ENCODE measurements around the gene OR2C3. TPM values are rescaled to one million over a fixed set of nuclear protein-coding genes. Genes with fewer than 3 reads are reported as not detected.

Gene OR2C3
- total and polyA plus RNA-seq, 2 of the 13 experiments (the other 11 are each of a cell fraction or from before 2014, with no cell fraction given), result not detected

GRCh38 chr1:247542811-247543210 is 6.6 kb upstream of the OR2C3 start:
- DNase-seq (ENCODE audit: low spot score), result no peak
- Histone ChIP-seq H3K9me3 (ENCODE audit: low read length) (no peaks in the 10 kb centered on the region), H3K79me2 (ENCODE audit: insufficient read depth, low read length) (no peaks in the 10 kb centered on the region), H3K9ac (ENCODE audit: insufficient read depth, low read depth, low read length) (no peak overlapping the region), H2AFZ (ENCODE audit: low read length) (no peak overlapping the region), H3K27ac (ENCODE audit: extremely low read length, insufficient read depth, low read length) (no peak overlapping the region), H3K36me3 (replicated peaks in 1 of 2; ENCODE audit: control insufficient read depth in 1 of 2, insufficient read depth in 2 of 2, low read length in 2 of 2) (no peaks in the 10 kb centered on the region), H3K27me3 (ENCODE audit: control insufficient read depth in 1 of 2, insufficient read depth in 2 of 2, low read length in 2 of 2) (no peaks in the 10 kb centered on the region), H3K4me1 (ENCODE audit: insufficient read depth, low read length) (no peaks in the 10 kb centered on the region), H3K4me2 (ENCODE audit: low read depth, low read length) (no peak overlapping the region), H3K4me3 (replicated peaks in 1 of 3; ENCODE audit: insufficient read depth in 1 of 3, low read depth in 2 of 3, low read length in 3 of 3) (no peak overlapping the region), H4K20me1 (ENCODE audit: insufficient read depth, low read length) (no peaks in the 10 kb centered on the region)
- no peak for TF ChIP-seq ZFYVE20 (CRISPR knock-in tag; IDR thresholded peaks at IDR 0.05; ENCODE audit: borderline replicate concordance, low read depth)
- no peak for TF ChIP-seq ZNF775 (CRISPR knock-in tag; IDR thresholded peaks at IDR 0.05; ENCODE audit: borderline replicate concordance)
- TF ChIP-seq ZNF207 (IDR thresholded peaks at IDR 0.05; ENCODE audit: borderline replicate concordance), result no peak
- in situ Hi-C loops (cut with HindIII; ENCODE audit: extremely low pct_ligation_motif_present, low pct_unique_long_range_greater_than_20kb) (no loop called here), intact Hi-C loops (cut with micrococcal nuclease; ENCODE audit: unreplicated experiment) (no loop called here)
- CTCF ChIA-PET (ENCODE audit: low intra/inter-chr PET ratio, low total read pairs), result no interaction called here
- 0% methylated on average over 3 of the region's 3 CpGs for WGBS (ENCODE audit: low lambda C conversion rate)
- ATAC-seq, result no peak
- POLR2A ChIA-PET, result no interaction called here
- BruUV-seq (replicated peaks), result no TSS peak
- FAIRE-seq, result no peak

- FAIRE-seq (no peak), ATAC-seq (no peak), DNase-seq (ENCODE audit: low spot score) (no peak)
- H4K20me1 ChIP-seq (ENCODE audit: insufficient read depth, low read length), result no peaks in the 10 kb centered on the region
- no TSS peak for BruUV-seq (replicated peaks)
- no peak overlapping the region for H3K27ac ChIP-seq (ENCODE audit: extremely low read length, insufficient read depth, low read length)
- no peak overlapping the region for H3K4me2 ChIP-seq (ENCODE audit: low read depth, low read length)
- H3K9ac ChIP-seq (ENCODE audit: insufficient read depth, low read depth, low read length), result no peak overlapping the region
- no peak for TF ChIP-seq IRF1 (CRISPR knock-in tag; IDR thresholded peaks at IDR 0.05; ENCODE audit: low read depth)
- no peak for TF ChIP-seq ZNF782 (CRISPR knock-in tag; IDR thresholded peaks at IDR 0.05; ENCODE audit: borderline replicate concordance)
- TF ChIP-seq ZNF672 (CRISPR knock-in tag; IDR thresholded peaks at IDR 0.05), result no peak
- no peak for TF ChIP-seq SKIL (CRISPR knock-in tag; IDR thresholded peaks at IDR 0.05; ENCODE audit: borderline replicate concordance)
- H3K27me3 ChIP-seq (ENCODE audit: control insufficient read depth in 1 of 2, insufficient read depth in 2 of 2, low read length in 2 of 2), result no peaks in the 10 kb centered on the region
- H2AFZ ChIP-seq (ENCODE audit: low read length), result no peak overlapping the region
- no peaks in the 10 kb centered on the region for H3K79me2 ChIP-seq (ENCODE audit: insufficient read depth, low read length)
- in situ Hi-C loops (cut with HindIII; ENCODE audit: extremely low pct_ligation_motif_present, low pct_unique_long_range_greater_than_20kb), result no loop called here
- intact Hi-C loops (cut with micrococcal nuclease; ENCODE audit: unreplicated experiment), result no loop called here
- CTCF ChIA-PET (ENCODE audit: low intra/inter-chr PET ratio, low total read pairs), result no interaction called here
- H3K4me3 ChIP-seq (replicated peaks in 1 of 3; ENCODE audit: insufficient read depth in 1 of 3, low read depth in 2 of 3, low read length in 3 of 3), result no peak overlapping the region
- POLR2A ChIA-PET, result no interaction called here
- 30% methylated on average over 7 of the region's 7 CpGs for WGBS (ENCODE audit: low lambda C conversion rate)
- H3K36me3 ChIP-seq (replicated peaks in 1 of 2; ENCODE audit: control insufficient read depth in 1 of 2, insufficient read depth in 2 of 2, low read length in 2 of 2), result no peaks in the 10 kb centered on the region
- H3K9me3 ChIP-seq (ENCODE audit: low read length), result no peaks in the 10 kb centered on the region
- H3K4me1 ChIP-seq (ENCODE audit: insufficient read depth, low read length), result no peaks in the 10 kb centered on the region
Measured at GRCh38 chr1:247540581-247540980, 4.3 kb upstream of the OR2C3 start.

Measured in HepG2 (cell line).